Skeletal muscle tissue (tissue), 4 donors: ENCODE data around the gene HEATR1. TPM values are rescaled to one million over a fixed set of nuclear protein-coding genes. Genes with fewer than 3 reads are reported as not detected.

Experiments
- H3K27ac ChIP-seq: one replicate; pipeline ENCODE4 v1.7.0; 2013; ENCODE audit warnings: mild to moderate bottlenecking, low read depth, low read length, inconsistent platforms
- H3K27me3 ChIP-seq, 3 donors: one replicate each; pipeline ENCODE4 v1.7.0; 2013; ENCODE audit warnings: low read length in 3 of 3; ENCODE audit not compliant: control insufficient read depth in 3 of 3, insufficient read depth in 3 of 3
- H3K36me3 ChIP-seq, 3 donors: one replicate each; pipeline ENCODE4 v1.7.0; 2013; ENCODE audit warnings: low read length in 3 of 3; ENCODE audit not compliant: control insufficient read depth in 3 of 3, insufficient read depth in 3 of 3
- H3K4me1 ChIP-seq, 3 donors: one replicate each; pipeline ENCODE4 v1.7.0; 2013; ENCODE audit warnings: low read length in 3 of 3, mild to moderate bottlenecking in 3 of 3; ENCODE audit not compliant: control insufficient read depth in 3 of 3, insufficient read depth in 3 of 3
- H3K4me3 ChIP-seq, 3 donors: one replicate each; pipeline ENCODE4 v1.7.0; 2013; ENCODE audit warnings: low read length in 3 of 3
- H3K9ac ChIP-seq, 3 donors: one replicate each; pipeline ENCODE4 v1.7.0; 2013; ENCODE audit warnings: low read length in 3 of 3, mild to moderate bottlenecking in 3 of 3, moderate library complexity in 2 of 3, low read depth in 1 of 3
- H3K9me3 ChIP-seq, 3 donors: one replicate each; pipeline ENCODE4 v1.7.0; 2013; ENCODE audit warnings: low read length in 3 of 3; ENCODE audit not compliant: control insufficient read depth in 3 of 3
- total RNA-seq: library from RNA; depleted of rRNA; stranded (reverse); fragments of >200 nt; gene quantifications from one replicate; pipeline ENCODE4 v1.2.3, GENCODE V29; 2014
- donor health status: Osteomylitis.

The HEATR1 gene
- 34.4 TPM for total RNA-seq

GRCh38 chr1:236603991-236604904, at the start of gene HEATR1:
HEATR1 (minus strand) TSS chr1:236604516; CDS start chr1:236604095, 421 bp downstream.
- Histone ChIP-seq H3K9me3 (no peaks in the 10 kb centered on the region), H3K4me3 (peak within 1 kb of the TSS; percentile 93 to 98 (median 95))

GRCh38 chr1:236645016-236645680, 40.8 kb upstream of the HEATR1 start:
- H3K9ac ChIP-seq: no peak overlapping the region
- no peak overlapping the region for H3K27ac ChIP-seq
- no peaks in the 10 kb centered on the region for H3K9me3 ChIP-seq
- no peaks in the 10 kb centered on the region for H3K27me3 ChIP-seq
- no peaks in the 10 kb centered on the region for H3K36me3 ChIP-seq
- no peak overlapping the region for H3K4me3 ChIP-seq
- H3K4me1 ChIP-seq: peaks cover 0 to 5% (median under 1%) of the 10 kb centered on the region in 3 donors

More at GRCh38 chr1:236603991-236604904, at the start of gene HEATR1:
- Histone ChIP-seq H3K4me1 (peaks cover 7 to 17% (median 11%) of the 10 kb centered on the region in 3 donors), H3K9ac (peak within 1 kb of the TSS; percentile 82 to 98 (median 88)), H3K27me3 (no peaks in the 10 kb centered on the region), H3K36me3 (peaks cover 0 to 9% (median 6%) of the 10 kb centered on the region in 3 donors), H3K27ac (peak within 1 kb of the TSS; percentile 91)

- no peak overlapping the region for H3K27ac ChIP-seq
- no peak overlapping the region for H3K4me3 ChIP-seq
- H3K27me3 ChIP-seq: no peaks in the 10 kb centered on the region
- H3K4me1 ChIP-seq: peaks cover 0 to 11% (median 9%) of the 10 kb centered on the region in 3 donors
- H3K9ac ChIP-seq: no peak overlapping the region
- H3K9me3 ChIP-seq: no peaks in the 10 kb centered on the region
- H3K36me3 ChIP-seq: no peaks in the 10 kb centered on the region
Measured at GRCh38 chr1:236642763-236643162, 38.4 kb upstream of the HEATR1 start.

- Histone ChIP-seq H3K9ac (peak overlapping the region; percentile 67 to 82 (median 77)), H3K4me3 (peak overlapping the region; percentile 38 to 72 (median 63)), H3K27me3 (no peaks in the 10 kb centered on the region), H3K36me3 (no peaks in the 10 kb centered on the region), H3K27ac (peak overlapping the region; percentile 88), H3K9me3 (no peaks in the 10 kb centered on the region), H3K4me1 (peaks cover 3 to 24% (median 19%) of the 10 kb centered on the region in 3 donors)
Measured at GRCh38 chr1:236639686-236640085, 35.4 kb upstream of the HEATR1 start.

- no peaks in the 10 kb centered on the region for H3K36me3 ChIP-seq
Measured at GRCh38 chr1:236638945-236639344, 34.6 kb upstream of the HEATR1 start.

GRCh38 chr1:236636017-236636416, 31.7 kb upstream of the HEATR1 start:
- Histone ChIP-seq H3K4me1 (peaks cover 3 to 31% (median 22%) of the 10 kb centered on the region in 3 donors), H3K36me3 (no peaks in the 10 kb centered on the region), H3K9me3 (no peaks in the 10 kb centered on the region), H3K9ac (peak overlapping the region in 1 of 3 donors; percentile 52), H3K27ac (peak overlapping the region; percentile 54), H3K4me3 (peak overlapping the region in 2 of 3 donors; percentile 26 to 45), H3K27me3 (no peaks in the 10 kb centered on the region)

More at GRCh38 chr1:236638945-236639344, 34.6 kb upstream of the HEATR1 start:
- Histone ChIP-seq H3K9me3 (no peaks in the 10 kb centered on the region), H3K4me3 (peak overlapping the region; percentile 38 to 72 (median 63)), H3K4me1 (peaks cover 3 to 24% (median 19%) of the 10 kb centered on the region in 3 donors), H3K27ac (peak overlapping the region; percentile 88), H3K9ac (peak overlapping the region; percentile 67 to 82 (median 77)), H3K27me3 (no peaks in the 10 kb centered on the region)

GRCh38 chr1:236627727-236628408, 23.6 kb upstream of the HEATR1 start:
- H3K9me3 ChIP-seq: no peaks in the 10 kb centered on the region

GRCh38 chr1:236623371-236624166, 19.3 kb upstream of the HEATR1 start:
- no peaks in the 10 kb centered on the region for H3K36me3 ChIP-seq
- no peak overlapping the region for H3K9ac ChIP-seq
- H3K27me3 ChIP-seq: no peaks in the 10 kb centered on the region
- H3K27ac ChIP-seq: no peak overlapping the region
- no peak overlapping the region for H3K4me3 ChIP-seq
- peaks cover 0 to 4% (median 0%) of the 10 kb centered on the region in 3 donors for H3K9me3 ChIP-seq
- H3K4me1 ChIP-seq: peaks cover under 1 to 16% (median 10%) of the 10 kb centered on the region in 3 donors

More at GRCh38 chr1:236627727-236628408, 23.6 kb upstream of the HEATR1 start:
- Histone ChIP-seq H3K27ac (peak overlapping the region; percentile 46), H3K4me3 (no peak overlapping the region), H3K27me3 (no peaks in the 10 kb centered on the region), H3K9ac (peak overlapping the region in 1 of 3 donors; percentile 49), H3K36me3 (no peaks in the 10 kb centered on the region), H3K4me1 (peaks cover 0 to 26% (median 22%) of the 10 kb centered on the region in 3 donors)

- Histone ChIP-seq H3K27me3 (no peaks in the 10 kb centered on the region), H3K27ac (no peak overlapping the region), H3K9me3 (peaks cover 0 to 4% (median 0%) of the 10 kb centered on the region in 3 donors), H3K4me3 (no peak overlapping the region), H3K4me1 (peaks cover 3 to 14% (median 4%) of the 10 kb centered on the region in 3 donors), H3K9ac (no peak overlapping the region), H3K36me3 (no peaks in the 10 kb centered on the region)
Measured at GRCh38 chr1:236622407-236622806, 18.1 kb upstream of the HEATR1 start.
